Prostate gland (tissue), 2 donors: ENCODE results near the gene FRMD1.

Source experiments
- CTCF ChIP-seq, 4 experiments: fragments of 200-600 bp in 2 of 4; fragments of 450-650 bp in 2 of 4; sonication (generic) in 2 of 4; IDR thresholded peaks; 1 replicate in 3 of 4; 2 replicates in 1 of 4; pipeline ENCODE4 v1.5.1; 2016 to 2019; ENCODE audit warnings: antibody characterized with exemption in 4 of 4, mild to moderate bottlenecking in 2 of 4, moderate library complexity in 2 of 4
- POLR2A ChIP-seq: fragments of 450-650 bp; IDR thresholded peaks from one replicate; pipeline ENCODE4 v1.6.1; 2016; ENCODE audit warnings: antibody characterized with exemption, mild to moderate bottlenecking

DNA sequence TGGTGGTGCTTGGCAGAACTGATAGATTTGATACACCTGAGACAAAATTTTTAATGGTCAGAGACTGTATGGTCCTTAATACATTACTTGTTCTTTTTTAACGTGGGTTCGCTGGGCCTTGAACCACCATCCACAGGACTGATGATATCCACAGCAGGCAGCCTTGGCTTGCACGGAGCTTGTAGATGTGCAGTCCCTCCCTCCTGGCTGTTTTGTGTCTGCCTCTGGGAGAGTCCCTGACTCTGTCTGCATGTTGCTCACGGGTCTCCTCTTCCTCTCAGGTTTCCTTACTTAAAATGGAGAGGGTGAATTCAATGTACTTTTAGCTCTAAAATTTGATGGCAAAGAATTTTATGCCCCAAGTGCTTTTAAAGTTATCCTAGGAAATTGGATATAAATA is 64.0 kb downstream of the FRMD1 start:
- no peak for TF ChIP-seq CTCF (IDR thresholded peaks at IDR 0.05)
- TF ChIP-seq POLR2A = no peak
